ENCODE results near the gene PRKN.

GRCh38 chr6:161526794-161527193, 1200.8 kb downstream of the PRKN start:
- TF ChIP-seq CTCF (IDR thresholded peaks at IDR 0.05): no peak
- no peak for TF ChIP-seq POLR2A (IDR thresholded peaks at IDR 0.05)
- no peak for TF ChIP-seq POLR2AphosphoS5 (IDR thresholded peaks at IDR 0.05)
